HL-60 (cell line): ENCODE results near the gene FBXW9.

Source experiments
- GABPA ChIP-seq: IDR thresholded peaks from 2 replicates; pipeline ENCODE4 v1.6.1; 2012; ENCODE audit warnings: low read depth
- POLR2AphosphoS5 ChIP-seq: IDR thresholded peaks from 2 replicates; pipeline ENCODE4 v1.6.1; 2012; ENCODE audit warnings: low read depth
- SPI1 ChIP-seq: IDR thresholded peaks from 2 replicates; pipeline ENCODE4 v1.6.1; 2012; ENCODE audit warnings: low read depth, mild to moderate bottlenecking, borderline replicate concordance
- TF ChIP-seq, protein P1 (sequence below): IDR thresholded peaks from one replicate; pipeline ENCODE4 v1.5.1; 2011; ENCODE audit warnings: low read length, control low read depth, inconsistent platforms; ENCODE audit not compliant: insufficient read depth
- TF ChIP-seq, protein P2 (sequence below): IDR thresholded peaks from 2 replicates; pipeline ENCODE4 v1.6.1; 2012; ENCODE audit warnings: low read depth; ENCODE audit not compliant: insufficient replicate concordance

DNA sequence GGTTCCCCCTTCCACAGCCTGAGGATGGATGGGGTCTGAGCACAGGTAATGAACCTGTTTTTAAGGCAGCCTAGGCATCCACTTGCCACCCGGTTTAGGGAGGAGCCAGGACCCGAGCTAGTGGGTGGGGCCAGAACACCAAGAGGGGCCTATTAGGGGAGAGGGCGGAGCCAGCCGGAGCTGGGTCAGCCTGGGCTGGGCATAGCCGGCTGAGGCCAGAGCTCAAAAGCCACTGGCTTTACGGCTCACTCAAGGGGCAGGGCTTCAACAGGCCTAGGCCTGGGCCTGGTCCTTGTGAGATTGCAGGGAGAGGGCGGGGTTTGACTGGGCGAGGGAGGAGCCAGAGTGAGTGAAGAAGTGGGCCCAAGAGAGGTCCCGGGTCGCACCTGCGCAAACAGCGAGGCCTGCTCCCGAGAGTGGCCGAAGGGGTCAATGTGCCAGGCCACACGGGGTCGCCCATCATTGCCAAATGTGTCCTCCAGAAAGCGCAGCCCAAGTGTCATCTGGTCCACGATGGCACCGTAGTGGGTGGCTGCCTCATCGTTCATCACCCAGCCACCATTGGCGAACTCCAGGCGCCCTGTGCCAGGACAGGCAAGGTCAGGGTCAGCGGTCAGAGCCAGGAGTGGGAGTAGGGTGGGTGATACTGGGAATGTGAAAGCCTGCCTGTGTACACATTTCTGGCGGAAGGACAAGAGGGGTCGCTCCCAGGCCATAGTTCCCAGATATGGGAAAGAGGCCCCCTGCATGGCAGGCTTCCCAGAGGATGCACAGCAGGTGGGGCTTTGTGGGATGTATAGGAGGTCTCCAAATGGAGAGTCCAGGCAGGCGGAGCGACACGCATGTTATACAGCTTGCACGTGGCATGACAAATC lies 31.8 kb downstream of the FBXW9 start:
- TF ChIP-seq, protein P1, sequence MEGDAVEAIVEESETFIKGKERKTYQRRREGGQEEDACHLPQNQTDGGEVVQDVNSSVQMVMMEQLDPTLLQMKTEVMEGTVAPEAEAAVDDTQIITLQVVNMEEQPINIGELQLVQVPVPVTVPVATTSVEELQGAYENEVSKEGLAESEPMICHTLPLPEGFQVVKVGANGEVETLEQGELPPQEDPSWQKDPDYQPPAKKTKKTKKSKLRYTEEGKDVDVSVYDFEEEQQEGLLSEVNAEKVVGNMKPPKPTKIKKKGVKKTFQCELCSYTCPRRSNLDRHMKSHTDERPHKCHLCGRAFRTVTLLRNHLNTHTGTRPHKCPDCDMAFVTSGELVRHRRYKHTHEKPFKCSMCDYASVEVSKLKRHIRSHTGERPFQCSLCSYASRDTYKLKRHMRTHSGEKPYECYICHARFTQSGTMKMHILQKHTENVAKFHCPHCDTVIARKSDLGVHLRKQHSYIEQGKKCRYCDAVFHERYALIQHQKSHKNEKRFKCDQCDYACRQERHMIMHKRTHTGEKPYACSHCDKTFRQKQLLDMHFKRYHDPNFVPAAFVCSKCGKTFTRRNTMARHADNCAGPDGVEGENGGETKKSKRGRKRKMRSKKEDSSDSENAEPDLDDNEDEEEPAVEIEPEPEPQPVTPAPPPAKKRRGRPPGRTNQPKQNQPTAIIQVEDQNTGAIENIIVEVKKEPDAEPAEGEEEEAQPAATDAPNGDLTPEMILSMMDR, result no peak
- TF ChIP-seq POLR2AphosphoS5, result no peak
- TF ChIP-seq GABPA, result no peak
- TF ChIP-seq SPI1, result no peak
- TF ChIP-seq, protein P2, sequence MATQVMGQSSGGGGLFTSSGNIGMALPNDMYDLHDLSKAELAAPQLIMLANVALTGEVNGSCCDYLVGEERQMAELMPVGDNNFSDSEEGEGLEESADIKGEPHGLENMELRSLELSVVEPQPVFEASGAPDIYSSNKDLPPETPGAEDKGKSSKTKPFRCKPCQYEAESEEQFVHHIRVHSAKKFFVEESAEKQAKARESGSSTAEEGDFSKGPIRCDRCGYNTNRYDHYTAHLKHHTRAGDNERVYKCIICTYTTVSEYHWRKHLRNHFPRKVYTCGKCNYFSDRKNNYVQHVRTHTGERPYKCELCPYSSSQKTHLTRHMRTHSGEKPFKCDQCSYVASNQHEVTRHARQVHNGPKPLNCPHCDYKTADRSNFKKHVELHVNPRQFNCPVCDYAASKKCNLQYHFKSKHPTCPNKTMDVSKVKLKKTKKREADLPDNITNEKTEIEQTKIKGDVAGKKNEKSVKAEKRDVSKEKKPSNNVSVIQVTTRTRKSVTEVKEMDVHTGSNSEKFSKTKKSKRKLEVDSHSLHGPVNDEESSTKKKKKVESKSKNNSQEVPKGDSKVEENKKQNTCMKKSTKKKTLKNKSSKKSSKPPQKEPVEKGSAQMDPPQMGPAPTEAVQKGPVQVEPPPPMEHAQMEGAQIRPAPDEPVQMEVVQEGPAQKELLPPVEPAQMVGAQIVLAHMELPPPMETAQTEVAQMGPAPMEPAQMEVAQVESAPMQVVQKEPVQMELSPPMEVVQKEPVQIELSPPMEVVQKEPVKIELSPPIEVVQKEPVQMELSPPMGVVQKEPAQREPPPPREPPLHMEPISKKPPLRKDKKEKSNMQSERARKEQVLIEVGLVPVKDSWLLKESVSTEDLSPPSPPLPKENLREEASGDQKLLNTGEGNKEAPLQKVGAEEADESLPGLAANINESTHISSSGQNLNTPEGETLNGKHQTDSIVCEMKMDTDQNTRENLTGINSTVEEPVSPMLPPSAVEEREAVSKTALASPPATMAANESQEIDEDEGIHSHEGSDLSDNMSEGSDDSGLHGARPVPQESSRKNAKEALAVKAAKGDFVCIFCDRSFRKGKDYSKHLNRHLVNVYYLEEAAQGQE, result no peak
